ENCODE data around the gene UTP4. TPM values are rescaled to one million over a fixed set of nuclear protein-coding genes. Genes with fewer than 3 reads are reported as not detected.
"Not testable (repeated sequence)": the region's sequence is repeated elsewhere in the genome, so short reads cannot be mapped to it uniquely, and the experiment has no call there.

The UTP4 gene
- polyA plus RNA-seq, 10 donors: 30.3 to 40.9 (median 35.4) TPM

GRCh38 chr16:69109486-69110270 is 22.8 kb upstream of the UTP4 start:
- no peak for DNase-seq

- DNase-seq: no peak
These were observed 22.0 kb upstream of the UTP4 start for GRCh38 chr16:69110406-69110805.

- no peak for DNase-seq
These were observed 21.1 kb upstream of the UTP4 start for GRCh38 chr16:69111216-69111875.

- DNase-seq: no peak
These were observed 20.6 kb upstream of the UTP4 start for GRCh38 chr16:69111876-69112230.

- DNase-seq: no peak
These were observed 19.9 kb upstream of the UTP4 start for GRCh38 chr16:69112285-69113129.

DNA sequence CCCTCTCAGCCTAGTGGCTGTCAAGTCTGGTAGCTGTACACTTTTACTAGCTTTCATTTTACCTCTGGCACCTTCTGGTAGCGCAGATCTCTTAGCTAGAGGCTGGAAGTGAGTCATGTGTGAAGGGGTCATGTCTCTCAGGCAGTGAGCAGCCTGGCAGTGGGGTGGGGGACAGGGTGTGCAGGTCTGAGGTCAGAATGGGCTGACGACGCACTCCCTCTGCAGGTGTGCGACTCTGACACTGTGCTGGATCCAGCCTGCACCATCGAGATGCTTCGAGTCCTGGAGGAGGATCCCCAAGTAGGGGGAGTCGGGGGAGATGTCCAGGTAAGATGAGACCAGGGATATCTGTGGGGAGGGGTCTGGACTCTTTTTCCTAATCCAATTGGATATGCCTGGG is 19.2 kb upstream of the UTP4 start:
- DNase-seq: no peak

- no peak for DNase-seq
These were observed 18.0 kb upstream of the UTP4 start for GRCh38 chr16:69114346-69114975.

- no peak for DNase-seq
These were observed 17.5 kb upstream of the UTP4 start for GRCh38 chr16:69114976-69115355.

DNA sequence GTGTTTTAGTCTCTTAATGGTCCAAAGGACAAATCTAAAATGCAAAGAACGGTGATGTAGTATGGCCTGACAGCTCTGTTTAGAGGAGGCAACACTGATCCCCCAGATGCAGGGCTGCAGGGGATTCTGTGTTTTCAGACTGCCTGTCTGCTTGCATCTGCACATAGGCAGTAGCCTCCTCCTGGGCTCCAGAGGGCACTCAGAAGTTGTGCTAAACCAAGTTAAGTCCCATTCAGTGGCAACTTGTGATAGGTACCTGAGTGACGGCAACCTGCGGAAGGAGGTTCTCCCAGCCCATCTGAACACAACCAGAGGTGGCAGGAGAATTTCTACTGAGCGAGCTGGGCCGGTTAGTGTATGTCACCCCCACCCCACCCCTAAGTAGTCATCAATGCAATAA is 17.1 kb upstream of the UTP4 start:
- no peak for DNase-seq

DNA sequence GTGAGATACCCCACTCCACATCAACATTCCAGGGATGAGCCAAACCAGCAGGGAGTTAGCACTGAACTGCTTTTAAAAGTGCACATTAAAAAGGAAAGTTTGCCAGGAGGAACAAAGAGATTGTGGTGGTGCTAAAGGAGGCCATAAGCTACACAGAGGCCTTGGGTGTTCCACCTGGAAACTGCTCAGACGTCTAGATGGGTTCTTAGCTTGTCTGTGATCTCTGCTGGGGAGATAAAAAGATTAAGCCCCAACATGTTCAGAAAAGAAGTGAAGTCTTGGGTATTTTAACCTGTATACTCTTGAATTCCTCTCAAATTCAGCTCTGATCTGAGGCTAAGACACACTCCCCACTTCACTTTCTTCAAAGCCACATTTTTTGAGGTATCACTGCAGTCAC is 16.6 kb upstream of the UTP4 start:
- no peak for DNase-seq

DNA sequence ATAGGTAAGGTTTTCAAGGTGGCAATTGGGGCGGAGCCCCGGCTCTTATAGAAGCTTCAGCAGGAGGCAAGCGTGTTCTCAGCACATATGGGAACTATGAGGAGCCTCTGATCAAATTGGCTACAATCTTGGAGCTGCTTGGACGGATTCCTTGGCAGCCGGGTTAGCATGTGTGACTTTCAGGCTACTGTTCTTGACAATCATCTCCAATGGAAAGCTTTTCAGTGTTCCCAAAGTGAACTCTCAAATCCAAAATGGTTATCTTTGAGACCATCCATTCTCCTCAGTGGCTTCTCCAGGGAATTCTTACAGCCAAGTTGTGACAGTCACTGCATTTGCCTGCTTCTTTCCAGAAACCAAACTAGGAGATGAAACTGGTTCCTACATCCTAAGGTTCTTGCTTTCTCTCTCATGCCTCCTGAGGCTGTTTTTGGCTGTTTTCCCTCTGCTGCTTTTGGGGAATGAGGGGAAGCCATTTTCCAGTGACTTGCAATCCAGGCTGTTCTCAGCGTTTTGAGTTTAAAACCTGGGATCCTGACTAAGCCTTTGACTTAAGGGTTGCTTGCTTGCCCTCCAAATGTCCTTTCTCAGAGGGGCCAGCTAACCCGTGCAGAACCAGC is 16.1 kb upstream of the UTP4 start:
- no peak for DNase-seq

- DNase-seq: no peak
These were observed 15.5 kb upstream of the UTP4 start for GRCh38 chr16:69116906-69117305.

- no peak for DNase-seq
These were observed 14.0 kb upstream of the UTP4 start for GRCh38 chr16:69118468-69118867.

DNA sequence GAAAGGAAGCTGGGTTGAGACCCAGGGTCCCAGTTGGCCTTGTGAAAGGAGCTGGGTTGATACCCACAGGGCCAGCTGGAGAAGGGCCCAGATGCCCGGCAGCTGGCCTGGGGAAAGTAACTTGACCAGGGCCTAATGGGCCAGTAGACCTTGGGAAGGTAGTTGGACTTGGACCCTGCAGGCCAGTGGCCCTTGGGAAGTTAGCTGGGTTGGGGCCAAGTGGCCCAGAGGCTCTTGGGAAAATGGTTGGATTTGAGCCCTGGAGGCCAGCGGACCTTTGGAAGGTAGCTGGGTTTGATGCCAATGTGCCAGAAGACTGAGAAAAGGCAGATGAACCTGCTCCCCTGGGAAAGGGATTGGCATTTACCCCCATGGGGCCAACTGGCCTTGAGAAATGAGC is 13.5 kb upstream of the UTP4 start:
- no peak for DNase-seq

DNA sequence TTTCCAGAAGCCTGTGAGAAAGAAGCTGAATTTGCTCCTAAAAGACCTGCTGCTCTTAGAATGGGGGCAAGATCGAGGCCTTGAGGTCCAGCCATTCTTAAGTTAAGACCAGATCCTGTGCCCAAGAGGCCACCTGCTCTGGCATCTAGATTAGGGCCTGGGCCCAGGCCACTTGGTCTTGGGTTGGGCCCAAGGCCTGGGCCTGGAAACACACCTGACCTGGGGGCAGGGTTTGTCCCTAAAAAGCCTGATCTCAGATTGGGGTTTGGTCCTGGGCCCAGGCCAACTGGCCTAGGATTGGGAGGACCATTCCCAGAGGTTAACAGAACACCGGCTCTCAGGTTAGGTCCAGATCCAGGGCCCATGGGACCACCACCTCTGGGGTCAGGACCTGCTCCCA is 12.9 kb upstream of the UTP4 start:
- no peak for DNase-seq

- no peak for DNase-seq
These were observed 12.3 kb upstream of the UTP4 start for GRCh38 chr16:69120096-69120664.

- DNase-seq: peak; percentile 54 to 74 (median 58)
These were observed 8.5 kb upstream of the UTP4 start for GRCh38 chr16:69123910-69124309.

DNA sequence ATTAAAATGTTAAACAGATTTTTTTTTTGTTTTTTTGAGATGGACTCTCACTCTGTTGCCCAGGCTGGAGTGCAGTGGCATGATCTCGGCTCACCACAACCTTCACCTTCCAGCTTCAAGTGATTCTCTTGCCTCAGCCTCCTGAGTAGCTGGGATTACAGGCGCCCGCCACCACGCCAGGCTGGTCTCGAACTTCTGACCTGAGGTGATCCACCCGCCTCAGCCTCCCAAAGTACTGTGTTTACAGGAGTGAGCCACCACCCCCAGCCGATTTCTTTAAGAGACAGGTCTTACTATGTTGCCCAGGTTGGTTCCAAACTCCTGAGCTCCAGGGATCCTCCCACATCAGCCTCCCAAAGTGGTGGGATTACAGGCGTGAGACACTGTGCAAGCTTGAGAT is 8.0 kb upstream of the UTP4 start:
- not testable (repeated sequence) for DNase-seq

DNA sequence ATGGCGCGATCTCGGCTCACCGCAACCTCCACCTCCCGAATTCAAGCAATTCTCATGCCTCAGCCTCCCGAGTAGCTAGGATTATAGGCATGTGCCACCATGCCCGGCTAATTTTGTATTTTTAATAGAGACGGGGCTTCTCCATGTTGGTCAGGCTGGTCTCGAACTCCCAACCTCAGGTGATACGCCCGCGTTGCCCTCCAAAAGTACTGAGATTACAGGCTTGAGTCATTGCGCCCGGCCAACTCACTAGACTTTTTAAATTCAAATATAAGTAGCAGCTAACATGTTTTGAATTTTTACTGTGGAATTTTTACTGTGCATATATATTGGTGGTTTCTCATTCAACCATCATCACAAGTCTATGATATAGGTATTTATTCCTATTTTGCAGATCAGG is 7.5 kb upstream of the UTP4 start:
- DNase-seq: not testable (repeated sequence)

- DNase-seq: no peak
These were observed 6.2 kb upstream of the UTP4 start for GRCh38 chr16:69126221-69126620.

DNA sequence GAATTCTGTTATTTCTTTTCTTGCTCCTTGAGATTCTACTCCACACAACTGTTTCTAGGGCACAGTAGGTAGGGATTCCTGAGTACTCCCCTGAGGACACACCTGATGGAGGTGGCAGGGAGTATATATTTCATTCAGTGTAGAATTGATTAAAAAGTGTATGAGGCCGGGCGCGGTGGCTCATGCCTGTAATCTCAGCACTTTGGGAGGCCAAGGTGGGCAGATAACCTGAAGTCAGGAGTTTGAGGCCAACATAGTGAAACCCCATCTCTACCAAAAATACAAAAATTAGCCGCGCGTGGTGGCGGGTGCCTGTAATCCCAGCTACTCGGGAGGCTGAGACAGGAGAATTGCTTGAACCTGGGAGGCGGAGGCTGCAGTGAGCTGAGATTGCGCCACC is 5.6 kb upstream of the UTP4 start:
- DNase-seq: not testable (repeated sequence)
